Panc1 (cell line): ENCODE measurements around the gene CCND2. TPM values are rescaled to one million over a fixed set of nuclear protein-coding genes. Genes with fewer than 3 reads are reported as not detected.
A peak's percentile ranks its signal among the peaks of the same experiment; 100 is the strongest.

Experiments used
- ATAC-seq: fragments of 200-7000 bp; cut with Tn5 transposase; 2 replicates; pipeline ENCODE4 v1.9.1; 2020; ENCODE audit warnings: mild to moderate bottlenecking, moderate library complexity
- BruUV-seq: library from RNA; stranded (reverse); fragments of 400-500 nt; replicated peaks from 2 replicates; lab custom pipeline; 2021; lab: Mats Ljungman, UMichigan
- CTCF ChIA-PET: fragments of 300-600 bp; sonication (Branson Sonifier 250); formaldehyde crosslinking; loops from one replicate; lab custom pipeline; 2022; ENCODE audit warnings: antibody characterized with exemption; lab: Charles Lee
- POLR2A ChIA-PET: fragments of 300-600 bp; sonication (Branson Sonifier 250); formaldehyde crosslinking; loops from one replicate; lab custom pipeline; 2022; ENCODE audit warnings: antibody characterized with exemption; lab: Charles Lee
- DNase-seq: peaks from one replicate; pipeline ENCODE4 v3.0.0-alpha.2; 2010; ENCODE audit warnings: low read depth, low spot score
- H3K27ac ChIP-seq: 2 replicates; pipeline ENCODE4 v1.5.1; 2011; ENCODE audit warnings: mild to moderate bottlenecking, low read length, inconsistent platforms
- H3K27me3 ChIP-seq: fragments of 200-500 bp; sonication (Bioruptor generic); 2 replicates; pipeline ENCODE4 v1.6.0; 2014; ENCODE audit warnings: low read length, inconsistent platforms; ENCODE audit not compliant: control insufficient read depth, insufficient read depth
- H3K36me3 ChIP-seq: fragments of 200-500 bp; sonication (Bioruptor generic); 2 replicates; pipeline ENCODE4 v1.5.1; 2014; ENCODE audit warnings: inconsistent platforms, mild to moderate bottlenecking, low read length, moderate library complexity; ENCODE audit not compliant: control insufficient read depth, insufficient read depth
- H3K4me1 ChIP-seq: 2 replicates; pipeline ENCODE4 v1.5.1; 2011; ENCODE audit warnings: inconsistent platforms, mild to moderate bottlenecking, low read length, moderate library complexity; ENCODE audit not compliant: control insufficient read depth, insufficient read depth
- H3K4me3 ChIP-seq, 2 experiments: 2 replicates each; pipeline ENCODE4 v1.5.1; 2011 to 2012; ENCODE audit warnings: low read depth in 2 of 2, low read length in 2 of 2, mild to moderate bottlenecking in 2 of 2, inconsistent platforms in 1 of 2, moderate library complexity in 1 of 2
- H3K9me3 ChIP-seq: fragments of 200-500 bp; sonication (Bioruptor generic); 2 replicates; pipeline ENCODE4 v1.5.1; 2014; ENCODE audit warnings: low read depth, mild to moderate bottlenecking, inconsistent platforms, low read length, moderate library complexity; ENCODE audit not compliant: control insufficient read depth, insufficient read depth
- POLR2AphosphoS5 ChIP-seq: IDR thresholded peaks from 2 replicates; pipeline ENCODE4 v1.6.1; 2012; ENCODE audit warnings: mild to moderate bottlenecking, low read depth, low read length, moderate library complexity
- SIN3A ChIP-seq: IDR thresholded peaks from 2 replicates; pipeline ENCODE4 v1.6.1; 2012; ENCODE audit warnings: low read depth, mild to moderate bottlenecking, low read length, moderate library complexity, borderline replicate concordance; ENCODE audit not compliant: insufficient read depth
- TCF7L2 ChIP-seq: IDR thresholded peaks from 2 replicates; pipeline ENCODE4 v1.6.1; 2011; ENCODE audit warnings: mild to moderate bottlenecking, low read depth, low read length, inconsistent platforms
- in situ Hi-C: cut with HindIII; loops from 2 replicates; pipeline ENCODE4 v1.10.0; 2016; ENCODE audit warnings: low sequenced_read_pairs, low pct_unique_long_range_greater_than_20kb
- intact Hi-C: fragments of 100-400 bp; cut with micrococcal nuclease; formaldehyde crosslinking; loops from one replicate; pipeline ENCODE4 v1.10.0; 2022; ENCODE audit not compliant: unreplicated experiment
- total RNA-seq: library from RNA; stranded (reverse); gene quantifications from one replicate; pipeline ENCODE4 v1.2.1, GENCODE V29; 2021; ENCODE audit not compliant: unreplicated experiment
- TF ChIP-seq, protein P1 (sequence below): fragments of 450-650 bp; IDR thresholded peaks from 2 replicates; pipeline ENCODE4 v1.5.1; 2017; ENCODE audit warnings: mild to moderate bottlenecking
- TF ChIP-seq, protein P2 (sequence below), 2 experiments: IDR thresholded peaks; 2 replicates each; pipeline ENCODE4 v1.6.1; 2011 to 2012; ENCODE audit warnings: low read depth in 2 of 2, control low read depth in 1 of 2, low read length in 1 of 2, mild to moderate bottlenecking in 1 of 2, moderate library complexity in 1 of 2; ENCODE audit not compliant: insufficient read depth in 1 of 2

Gene CCND2
- total RNA-seq, 1 experiment from 2014 or later = 1.5 TPM

DNA sequence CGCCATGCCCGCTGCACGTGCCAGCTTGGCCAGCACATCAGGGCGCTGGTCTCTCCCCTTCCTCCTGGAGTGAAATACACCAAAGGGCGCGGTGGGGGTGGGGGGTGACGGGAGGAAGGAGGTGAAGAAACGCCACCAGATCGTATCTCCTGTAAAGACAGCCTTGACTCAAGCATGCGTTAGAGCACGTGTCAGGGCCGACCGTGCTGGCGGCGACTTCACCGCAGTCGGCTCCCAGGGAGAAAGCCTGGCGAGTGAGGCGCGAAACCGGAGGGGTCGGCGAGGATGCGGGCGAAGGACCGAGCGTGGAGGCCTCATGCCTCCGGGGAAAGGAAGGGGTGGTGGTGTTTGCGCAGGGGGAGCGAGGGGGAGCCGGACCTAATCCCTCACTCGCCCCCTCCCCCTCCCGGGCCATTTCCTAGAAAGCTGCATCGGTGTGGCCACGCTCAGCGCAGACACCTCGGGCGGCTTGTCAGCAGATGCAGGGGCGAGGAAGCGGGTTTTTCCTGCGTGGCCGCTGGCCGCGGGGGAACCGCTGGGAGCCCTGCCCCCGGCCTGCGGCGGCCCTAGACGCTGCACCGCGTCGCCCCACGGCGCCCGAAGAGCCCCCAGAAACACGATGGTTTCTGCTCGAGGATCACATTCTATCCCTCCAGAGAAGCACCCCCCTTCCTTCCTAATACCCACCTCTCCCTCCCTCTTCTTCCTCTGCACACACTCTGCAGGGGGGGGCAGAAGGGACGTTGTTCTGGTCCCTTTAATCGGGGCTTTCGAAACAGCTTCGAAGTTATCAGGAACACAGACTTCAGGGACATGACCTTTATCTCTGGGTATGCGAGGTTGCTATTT lies 914 bp upstream of the CCND2 start:
- POLR2A ChIA-PET = interaction anchor here (0.8 kb wide), 1 partner anchor 148 kb away, joined by 15 read pairs; no protein-coding TSS in a partner anchor
- Histone ChIP-seq H3K4me1 (no peaks in the 10 kb centered on the region; the same call in 1 of the 2 replicates), H3K36me3 (no peaks in the 10 kb centered on the region), H3K9me3 (no peaks in the 10 kb centered on the region), H3K27me3 (peaks cover 29% of the 10 kb centered on the region), H3K4me3 (peak overlapping the region in 1 of 2 experiments; percentile 8; a peak in 1 of 4 replicates), H3K27ac (no peak overlapping the region)
- no TSS peak for BruUV-seq
- no peak for ATAC-seq
- CTCF ChIA-PET = no interaction called here
- intact Hi-C loops = loop anchor here (10.0 kb wide), 3 partner anchors 168 to 278 kb away; no protein-coding TSS in a partner anchor
- TF ChIP-seq, protein P1, sequence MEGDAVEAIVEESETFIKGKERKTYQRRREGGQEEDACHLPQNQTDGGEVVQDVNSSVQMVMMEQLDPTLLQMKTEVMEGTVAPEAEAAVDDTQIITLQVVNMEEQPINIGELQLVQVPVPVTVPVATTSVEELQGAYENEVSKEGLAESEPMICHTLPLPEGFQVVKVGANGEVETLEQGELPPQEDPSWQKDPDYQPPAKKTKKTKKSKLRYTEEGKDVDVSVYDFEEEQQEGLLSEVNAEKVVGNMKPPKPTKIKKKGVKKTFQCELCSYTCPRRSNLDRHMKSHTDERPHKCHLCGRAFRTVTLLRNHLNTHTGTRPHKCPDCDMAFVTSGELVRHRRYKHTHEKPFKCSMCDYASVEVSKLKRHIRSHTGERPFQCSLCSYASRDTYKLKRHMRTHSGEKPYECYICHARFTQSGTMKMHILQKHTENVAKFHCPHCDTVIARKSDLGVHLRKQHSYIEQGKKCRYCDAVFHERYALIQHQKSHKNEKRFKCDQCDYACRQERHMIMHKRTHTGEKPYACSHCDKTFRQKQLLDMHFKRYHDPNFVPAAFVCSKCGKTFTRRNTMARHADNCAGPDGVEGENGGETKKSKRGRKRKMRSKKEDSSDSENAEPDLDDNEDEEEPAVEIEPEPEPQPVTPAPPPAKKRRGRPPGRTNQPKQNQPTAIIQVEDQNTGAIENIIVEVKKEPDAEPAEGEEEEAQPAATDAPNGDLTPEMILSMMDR = no peak
- TF ChIP-seq, protein P2, sequence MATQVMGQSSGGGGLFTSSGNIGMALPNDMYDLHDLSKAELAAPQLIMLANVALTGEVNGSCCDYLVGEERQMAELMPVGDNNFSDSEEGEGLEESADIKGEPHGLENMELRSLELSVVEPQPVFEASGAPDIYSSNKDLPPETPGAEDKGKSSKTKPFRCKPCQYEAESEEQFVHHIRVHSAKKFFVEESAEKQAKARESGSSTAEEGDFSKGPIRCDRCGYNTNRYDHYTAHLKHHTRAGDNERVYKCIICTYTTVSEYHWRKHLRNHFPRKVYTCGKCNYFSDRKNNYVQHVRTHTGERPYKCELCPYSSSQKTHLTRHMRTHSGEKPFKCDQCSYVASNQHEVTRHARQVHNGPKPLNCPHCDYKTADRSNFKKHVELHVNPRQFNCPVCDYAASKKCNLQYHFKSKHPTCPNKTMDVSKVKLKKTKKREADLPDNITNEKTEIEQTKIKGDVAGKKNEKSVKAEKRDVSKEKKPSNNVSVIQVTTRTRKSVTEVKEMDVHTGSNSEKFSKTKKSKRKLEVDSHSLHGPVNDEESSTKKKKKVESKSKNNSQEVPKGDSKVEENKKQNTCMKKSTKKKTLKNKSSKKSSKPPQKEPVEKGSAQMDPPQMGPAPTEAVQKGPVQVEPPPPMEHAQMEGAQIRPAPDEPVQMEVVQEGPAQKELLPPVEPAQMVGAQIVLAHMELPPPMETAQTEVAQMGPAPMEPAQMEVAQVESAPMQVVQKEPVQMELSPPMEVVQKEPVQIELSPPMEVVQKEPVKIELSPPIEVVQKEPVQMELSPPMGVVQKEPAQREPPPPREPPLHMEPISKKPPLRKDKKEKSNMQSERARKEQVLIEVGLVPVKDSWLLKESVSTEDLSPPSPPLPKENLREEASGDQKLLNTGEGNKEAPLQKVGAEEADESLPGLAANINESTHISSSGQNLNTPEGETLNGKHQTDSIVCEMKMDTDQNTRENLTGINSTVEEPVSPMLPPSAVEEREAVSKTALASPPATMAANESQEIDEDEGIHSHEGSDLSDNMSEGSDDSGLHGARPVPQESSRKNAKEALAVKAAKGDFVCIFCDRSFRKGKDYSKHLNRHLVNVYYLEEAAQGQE (IDR thresholded peaks at IDR 0.05; ENCODE audit: insufficient read depth in 1 of 2, low read depth in 2 of 2, low read length in 1 of 2) = no peak
- TF ChIP-seq TCF7L2 (no peak), POLR2AphosphoS5 (no peak), SIN3A (no peak)
- in situ Hi-C loops = no loop called here
- DNase-seq = no peak

DNA sequence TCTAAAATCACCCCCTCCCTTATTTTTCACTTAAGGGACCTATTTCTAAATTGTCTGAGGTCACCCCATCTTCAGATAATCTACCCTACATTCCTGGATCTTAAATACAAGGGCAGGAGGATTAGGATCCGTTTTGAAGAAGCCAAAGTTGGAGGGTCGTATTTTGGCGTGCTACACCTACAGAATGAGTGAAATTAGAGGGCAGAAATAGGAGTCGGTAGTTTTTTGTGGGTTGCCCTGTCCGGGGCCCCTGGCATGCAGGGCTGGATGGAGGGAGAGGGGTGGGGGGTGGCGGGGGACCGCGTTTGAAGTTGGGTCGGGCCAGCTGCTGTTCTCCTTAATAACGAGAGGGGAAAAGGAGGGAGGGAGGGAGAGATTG lies 300 bp upstream of the CCND2 start:
- DNase-seq = no peak
- H3K4me1 ChIP-seq = no peaks in the 10 kb centered on the region; the same call in 1 of the 2 replicates
- ChIA-PET CTCF (no interaction called here), POLR2A (interaction anchor here (0.7 kb wide), 1 partner anchor 387 kb away, joined by 4 read pairs; no protein-coding TSS in a partner anchor)
- H3K36me3 ChIP-seq = no peaks in the 10 kb centered on the region
- in situ Hi-C loops = no loop called here
- H3K27ac ChIP-seq = no peak overlapping the region
- no peaks in the 10 kb centered on the region for H3K9me3 ChIP-seq
- ATAC-seq = no peak
- intact Hi-C loops = loop anchor here (10.0 kb wide), 3 partner anchors 168 to 278 kb away; no protein-coding TSS in a partner anchor
- peak overlapping the region in 1 of 2 experiments; percentile 51; a peak in 2 of 4 replicates for H3K4me3 ChIP-seq
- TF ChIP-seq POLR2AphosphoS5 (no peak), TCF7L2 (no peak), SIN3A (no peak)
- TF ChIP-seq, protein P2 (IDR thresholded peaks at IDR 0.05; ENCODE audit: insufficient read depth in 1 of 2, low read depth in 2 of 2, low read length in 1 of 2) = no peak
- TF ChIP-seq, protein P1 = no peak
- peaks cover 23% of the 10 kb centered on the region for H3K27me3 ChIP-seq
- BruUV-seq = no TSS peak
